Measurements from ENCODE around the gene BEX5.
A peak's percentile ranks its signal among the peaks of the same experiment; 100 is the strongest.
"Not testable (repeated sequence)": the region's sequence is repeated elsewhere in the genome, so short reads cannot be mapped to it uniquely, and the experiment has no call there.

BEX5 gene

GRCh38 chrX:102155806-102156179 is at the start of gene BEX5:
BEX5 (minus strand) TSS chrX:102155977; CDS start chrX:102154265, 1,712 bp downstream.
- DNase-seq, result peak; percentile 25

GRCh38 chrX:102185967-102186720 is 30.4 kb upstream of the BEX5 start:
- DNase-seq, result no peak

- no peak for DNase-seq
Measured at GRCh38 chrX:102154900-102155805, 624 bp downstream of the BEX5 start.

- no peak for DNase-seq
Measured at GRCh38 chrX:102154218-102154860, 1.4 kb downstream of the BEX5 start.

- DNase-seq, result not testable (repeated sequence)
Measured at GRCh38 chrX:102142274-102142673, 13.5 kb downstream of the BEX5 start, which contains the start of gene TCEAL6. TCEAL6 (minus strand) TSS chrX:102142481.

- not testable (repeated sequence) for DNase-seq
Measured at GRCh38 chrX:102141631-102142030, 14.1 kb downstream of the BEX5 start.

GRCh38 chrX:102140876-102141275 is 14.9 kb downstream of the BEX5 start:
- DNase-seq, result not testable (repeated sequence)

GRCh38 chrX:102138064-102138463 is 17.7 kb downstream of the BEX5 start:
- no peak for DNase-seq

- peak; percentile 3 for DNase-seq
Measured at GRCh38 chrX:102129473-102129872, 26.3 kb downstream of the BEX5 start.

GRCh38 chrX:102126863-102127262 is 28.9 kb downstream of the BEX5 start:
- DNase-seq, result no peak

GRCh38 chrX:102126080-102126818 is 29.5 kb downstream of the BEX5 start:
- not testable (repeated sequence) for DNase-seq

- not testable (repeated sequence) for DNase-seq
Measured at GRCh38 chrX:102125436-102125835, 30.3 kb downstream of the BEX5 start, which contains the start of gene TCEAL2. TCEAL2 (plus strand) TSS chrX:102125679; CDS start chrX:102126831, 1,152 bp downstream.

GRCh38 chrX:102125014-102125413 is 30.8 kb downstream of the BEX5 start:
- DNase-seq, result not testable (repeated sequence)

GRCh38 chrX:102115748-102116147 is 40.0 kb downstream of the BEX5 start:
- no peak for DNase-seq

GRCh38 chrX:102113367-102113766 is 42.4 kb downstream of the BEX5 start:
- DNase-seq, result no peak

All from NCI-H2227 treated with DMSO at 0.1 percent for 48 hours (cell line).